H1 (cell line): ENCODE results near the gene LLGL2. TPM values are rescaled to one million over a fixed set of nuclear protein-coding genes. Genes with fewer than 3 reads are reported as not detected.

Source experiments
- CTCF ChIA-PET: fragments of 300-600 bp; sonication (Branson Sonifier 250); formaldehyde crosslinking; loops from one replicate; lab custom pipeline; 2021; ENCODE audit not compliant: partially characterized antibody; lab: Charles Lee
- POLR2A ChIA-PET: fragments of 300-600 bp; sonication (Branson Sonifier 250); formaldehyde crosslinking; loops from one replicate; lab custom pipeline; 2021; ENCODE audit warnings: inconsistent platforms; ENCODE audit not compliant: partially characterized antibody; lab: Charles Lee
- DNase-seq, 2 experiments: peaks; one replicate each; pipeline versions ENCODE4 v3.0.0 to v3.0.0-alpha.2; 2010 to 2022; ENCODE audit warnings: low spot score in 2 of 2, low read depth in 1 of 2, mixed read lengths in 1 of 2
- FAIRE-seq: peaks from 2 replicates; lab custom pipeline; 2011; peaks lifted over from hg19 to GRCh38; lab: Jason Lieb, UNC
- H2AFZ ChIP-seq: 2 replicates; pipeline ENCODE4 v1.8.1; 2012; ENCODE audit warnings: low read length, inconsistent platforms
- H2AK5ac ChIP-seq: 2 replicates; pipeline ENCODE4 v1.6.1; 2013; ENCODE audit warnings: low read depth, low read length
- H2BK120ac ChIP-seq: replicated peaks from 2 replicates; pipeline ENCODE3; 2013; ENCODE audit warnings: low read depth, low read length, inconsistent platforms
- H2BK12ac ChIP-seq: 2 replicates; pipeline ENCODE4 v1.6.1; 2013; ENCODE audit warnings: low read depth, low read length
- H2BK15ac ChIP-seq: 2 replicates; pipeline ENCODE4 v1.6.1; 2013; ENCODE audit warnings: low read length
- H2BK20ac ChIP-seq: 2 replicates; pipeline ENCODE4 v1.6.1; 2013; ENCODE audit warnings: low read length
- H2BK5ac ChIP-seq: 2 replicates; pipeline ENCODE4 v1.6.1; 2013; ENCODE audit warnings: low read depth, low read length
- H3K14ac ChIP-seq: 2 replicates; pipeline ENCODE4 v1.6.1; 2013; ENCODE audit warnings: inconsistent platforms; ENCODE audit not compliant: insufficient read length
- H3K18ac ChIP-seq: 2 replicates; pipeline ENCODE4 v1.6.1; 2013; ENCODE audit warnings: low read length; ENCODE audit errors: extremely low read depth
- H3K23ac ChIP-seq: 2 replicates; pipeline ENCODE4 v1.6.1; 2013; ENCODE audit warnings: inconsistent platforms; ENCODE audit not compliant: insufficient read length
- H3K23me2 ChIP-seq: 2 replicates; pipeline ENCODE4 v1.6.1; 2013; ENCODE audit warnings: low read depth, low read length
- H3K27ac ChIP-seq: 2 replicates; pipeline ENCODE4 v1.6.1; 2011; ENCODE audit warnings: low read depth, low read length, inconsistent platforms
- H3K27me3 ChIP-seq, 4 experiments: replicated peaks in 1 of 4; 1 replicate in 1 of 4; 2 replicates in 3 of 4; pipeline versions ENCODE4 v1.6.1 to v1.8.1; 2011 to 2013; ENCODE audit warnings: low read length in 3 of 4, mild to moderate bottlenecking in 3 of 4, inconsistent platforms in 2 of 4, mixed read lengths in 2 of 4, moderate library complexity in 1 of 4; ENCODE audit not compliant: control insufficient read depth in 3 of 4, insufficient read depth in 3 of 4; ENCODE audit errors: extremely low read depth in 1 of 4
- H3K36me3 ChIP-seq, 4 experiments: 2 replicates each; pipeline versions ENCODE4 v1.6.1 to v1.8.1; 2011 to 2013; ENCODE audit warnings: mild to moderate bottlenecking in 4 of 4, low read length in 3 of 4, moderate library complexity in 2 of 4, control low read depth in 1 of 4, inconsistent platforms in 1 of 4; ENCODE audit not compliant: insufficient read depth in 4 of 4, control insufficient read depth in 2 of 4
- H3K4ac ChIP-seq: replicated peaks from 2 replicates; pipeline ENCODE3; 2013; ENCODE audit warnings: low read length, low read depth, mixed read lengths, inconsistent platforms; ENCODE audit not compliant: insufficient read length
- H3K4me1 ChIP-seq, 4 experiments: replicated peaks in 1 of 4; 1 replicate in 1 of 4; 2 replicates in 3 of 4; pipeline versions ENCODE4 v1.6.1 to v1.8.1; 2011 to 2013; ENCODE audit warnings: low read length in 3 of 4, inconsistent platforms in 2 of 4, mixed read lengths in 1 of 4; ENCODE audit not compliant: insufficient read depth in 4 of 4, control insufficient read depth in 3 of 4
- H3K4me2 ChIP-seq, 2 experiments: 2 replicates each; pipeline versions ENCODE4 v1.6.1 to v1.8.1; 2011 to 2013; ENCODE audit warnings: low read depth in 2 of 2, low read length in 2 of 2, control low read depth in 1 of 2, inconsistent platforms in 1 of 2, mild to moderate bottlenecking in 1 of 2; ENCODE audit not compliant: insufficient read depth in 1 of 2
- H3K4me3 ChIP-seq, 4 experiments: fragments of 200-600, 300-600 bp in 1 of 4; sonication (generic), shearing (Covaris generic), sonication (Bioruptor Twin) in 1 of 4; 2 replicates each; pipeline versions ENCODE4 v1.5.1 to v1.8.1; 2011 to 2016; ENCODE audit warnings: low read length in 4 of 4, low read depth in 3 of 4, control low read depth in 2 of 4, inconsistent platforms in 2 of 4, mild to moderate bottlenecking in 2 of 4, mixed read lengths in 1 of 4, moderate library complexity in 1 of 4; ENCODE audit not compliant: insufficient read depth in 2 of 4; ENCODE audit errors: extremely low read depth in 1 of 4
- H3K56ac ChIP-seq: replicated peaks from 2 replicates; pipeline ENCODE3; 2013; ENCODE audit warnings: low read depth, mild to moderate bottlenecking, mixed read lengths, low read length, inconsistent platforms; ENCODE audit not compliant: insufficient read length
- H3K79me1 ChIP-seq: 2 replicates; pipeline ENCODE4 v1.6.1; 2013; ENCODE audit warnings: low read depth, low read length, control low read depth
- H3K79me2 ChIP-seq, 2 experiments: 2 replicates each; pipeline versions ENCODE4 v1.6.1 to v1.8.1; 2012 to 2013; ENCODE audit warnings: low read length in 2 of 2, mild to moderate bottlenecking in 2 of 2, inconsistent platforms in 1 of 2; ENCODE audit not compliant: insufficient read depth in 2 of 2, control insufficient read depth in 1 of 2
- H3K9ac ChIP-seq, 4 experiments: replicated peaks in 1 of 4; 1 replicate in 1 of 4; 2 replicates in 3 of 4; pipeline versions ENCODE4 v1.6.1 to v1.8.1; 2011 to 2013; ENCODE audit warnings: low read depth in 3 of 4, low read length in 3 of 4, control low read depth in 2 of 4, mild to moderate bottlenecking in 2 of 4, moderate library complexity in 2 of 4, inconsistent platforms in 1 of 4; ENCODE audit errors: extremely low read depth in 1 of 4
- H3K9me3 ChIP-seq, 2 experiments: 2 replicates each; pipeline versions ENCODE4 v1.6.1 to v1.8.1; 2012 to 2013; ENCODE audit warnings: mild to moderate bottlenecking in 2 of 2, moderate library complexity in 2 of 2, control low read depth in 1 of 2, inconsistent platforms in 1 of 2, low read depth in 1 of 2, low read length in 1 of 2, mixed read lengths in 1 of 2; ENCODE audit not compliant: insufficient read depth in 2 of 2
- H4K20me1 ChIP-seq, 2 experiments: replicated peaks in 1 of 2; 2 replicates each; pipeline versions ENCODE3 to v1.8.1; 2011 to 2013; ENCODE audit warnings: inconsistent platforms in 2 of 2, low read length in 2 of 2, mild to moderate bottlenecking in 1 of 2; ENCODE audit not compliant: insufficient read depth in 2 of 2, control insufficient read depth in 1 of 2
- H4K5ac ChIP-seq: 2 replicates; pipeline ENCODE4 v1.6.1; 2013; ENCODE audit warnings: low read length, low read depth, mixed read lengths, inconsistent platforms; ENCODE audit not compliant: insufficient read length
- H4K8ac ChIP-seq: 2 replicates; pipeline ENCODE4 v1.8.0; 2013; ENCODE audit warnings: mild to moderate bottlenecking, moderate library complexity, low read length, inconsistent platforms; ENCODE audit not compliant: insufficient read depth; ENCODE audit errors: extremely low read depth
- H4K91ac ChIP-seq: replicated peaks from 2 replicates; pipeline ENCODE3; 2013; ENCODE audit warnings: low read length, mixed read lengths, inconsistent platforms; ENCODE audit not compliant: insufficient read length
- CBX8 ChIP-seq: fragments of 300-800, 300-1000 bp; sonication (generic); IDR thresholded peaks from 2 replicates; pipeline ENCODE4 v1.7.1; 2016; ENCODE audit warnings: low read depth, low read length, borderline replicate concordance
- WGBS, 2 experiments: shearing (Covaris generic) in 1 of 2; methylation state at CpG; one replicate each; pipeline versions ENCODE4 v1.1.6 to v1.1.7; 2013 to 2015; ENCODE audit warnings: low lambda C conversion rate in 2 of 2, mixed read lengths in 2 of 2, inconsistent platforms in 1 of 2, low coverage in 1 of 2, missing lambda C conversion rate in 1 of 2; ENCODE audit not compliant: insufficient replicate concordance in 2 of 2, insufficient coverage in 1 of 2, insufficient read length in 1 of 2; ENCODE audit errors: extremely low coverage in 1 of 2, missing lambda C conversion rate in 1 of 2; 5-methylcytosine and 5-hydroxymethylcytosine counted together
- polyA plus RNA-seq, 7 experiments: library from polyadenylated mRNA; depleted of rRNA in 3 of 7; stranded (reverse) in 5 of 7; unstranded in 2 of 7; fragments of >200 nt in 5 of 7; fragments of 200-250 nt in 2 of 7; gene quantifications; 1 replicate in 5 of 7; 2 replicates in 1 of 7; 4 replicates in 1 of 7; pipeline versions ENCODE4 v1.2.1 to v1.2.3, GENCODE V29; 2011 to 2013; ENCODE audit warnings: missing spikeins in 2 of 7, mixed read lengths in 2 of 7
- total RNA-seq: library from RNA; stranded (reverse); fragmentation: NEBNext Ultra II Directional; extraction: Animal tissue kit (Norgen Biotek cat#: 25700); gene quantifications from 2 replicates; pipeline ENCODE4 v1.2.1, GENCODE V29; 2021

Gene LLGL2
- total and polyA plus RNA-seq, 2 of the 8 experiments (the other 6 are each of a cell fraction or from before 2014, with no cell fraction given) = 64.5 to 77.1 TPM

- FAIRE-seq (no peak), DNase-seq (no peak)
- H2BK20ac ChIP-seq = no peak overlapping the region
- no peaks in the 10 kb centered on the region for H3K9me3 ChIP-seq
- H3K56ac ChIP-seq = no peak overlapping the region
- H3K23me2 ChIP-seq = no peaks in the 10 kb centered on the region
- H3K23ac ChIP-seq = no peak overlapping the region
- CTCF ChIA-PET = interaction anchor here (1.1 to 1.8 kb wide), 2 partner anchors 11 to 53 kb away, joined by 4 to 6 read pairs; no protein-coding TSS in a partner anchor
- H3K27me3 ChIP-seq = no peaks in the 10 kb centered on the region
- no peak overlapping the region for H2AK5ac ChIP-seq
- H3K79me1 ChIP-seq = no peaks in the 10 kb centered on the region
- H3K4me1 ChIP-seq = no peaks in the 10 kb centered on the region
- H2BK15ac ChIP-seq = no peak overlapping the region
- H3K4me2 ChIP-seq = no peak overlapping the region
- no peak overlapping the region for H4K5ac ChIP-seq
- no peak overlapping the region for H3K4ac ChIP-seq
- no peak overlapping the region for H3K27ac ChIP-seq
- no peak overlapping the region for H2BK120ac ChIP-seq
- peaks cover 0 to 7% of the 10 kb centered on the region in 2 experiments for H4K20me1 ChIP-seq
- POLR2A ChIA-PET = no interaction called here
- H2BK12ac ChIP-seq = no peak overlapping the region
- no peak overlapping the region for H3K4me3 ChIP-seq
- H2AFZ ChIP-seq = no peak overlapping the region
- H2BK5ac ChIP-seq = no peak overlapping the region
- no peak overlapping the region for H3K14ac ChIP-seq
- no peaks in the 10 kb centered on the region for H3K79me2 ChIP-seq
- no peak overlapping the region for H3K9ac ChIP-seq
- H3K18ac ChIP-seq = no peak overlapping the region
- H4K8ac ChIP-seq = no peak overlapping the region; the same call in 1 of the 2 replicates
- WGBS, 2 experiments = 95% methylated on average over 11 of the region's 11 CpGs; no CpG with 5 or more reads in 1 of the 2 experiments
- H3K36me3 ChIP-seq = peaks cover 3 to 15% (median 10%) of the 10 kb centered on the region in 4 experiments
- no peak overlapping the region for H4K91ac ChIP-seq
- no peak for TF ChIP-seq CBX8
Measured at GRCh38 chr17:75564195-75564594, 38.7 kb downstream of the LLGL2 start.
